GM12892 (cell line): ENCODE data around the gene DENND2C.

Source experiments
- POLR2A ChIP-seq: IDR thresholded peaks from 2 replicates; pipeline ENCODE4 v1.6.1; 2011; ENCODE audit warnings: low read depth, low read length, control low read depth
- TAF1 ChIP-seq: IDR thresholded peaks from 2 replicates; pipeline ENCODE4 v1.6.1; 2011; ENCODE audit warnings: low read depth, mild to moderate bottlenecking, control low read depth, low read length, borderline replicate concordance

GRCh38 chr1:114703242-114703641 is 33.4 kb upstream of the DENND2C start:
- TF ChIP-seq POLR2A (peak; percentile 46; the same call in 1 of the 2 replicates), TAF1 (no peak)
